GM10266 (cell line): ENCODE data around the gene NKAIN2.
"Not testable (repeated sequence)": the region's sequence is repeated elsewhere in the genome, so short reads cannot be mapped to it uniquely, and the experiment has no call there.

ENCODE experiments used
- DNase-seq: peaks from one replicate; pipeline ENCODE4 v3.0.0; 2012; ENCODE audit errors: extremely low spot score
- CTCF ChIP-seq: IDR thresholded peaks from 2 replicates; pipeline ENCODE4 v1.5.1; 2012; ENCODE audit warnings: mild to moderate bottlenecking, low read depth; ENCODE audit not compliant: control insufficient read depth, insufficient read depth; ENCODE audit errors: missing control alignments

Gene NKAIN2

GRCh38 chr6:123980311-123980710 is 176.6 kb downstream of the NKAIN2 start:
- no peak for DNase-seq
- TF ChIP-seq CTCF: no peak

- DNase-seq: no peak
- TF ChIP-seq CTCF: no peak
These were observed 183.3 kb downstream of the NKAIN2 start for GRCh38 chr6:123986938-123987337.

GRCh38 chr6:123989918-123990317 is 186.3 kb downstream of the NKAIN2 start:
- not testable (repeated sequence) for DNase-seq

GRCh38 chr6:123990376-123990775 is 186.7 kb downstream of the NKAIN2 start:
- no peak for TF ChIP-seq CTCF
- no peak for DNase-seq

- DNase-seq: no peak
- no peak for TF ChIP-seq CTCF
These were observed 190.5 kb downstream of the NKAIN2 start for GRCh38 chr6:123994168-123994567.

GRCh38 chr6:123994891-123995635 is 191.4 kb downstream of the NKAIN2 start:
- no peak for TF ChIP-seq CTCF
- no peak for DNase-seq

GRCh38 chr6:123997223-123997622 is 193.6 kb downstream of the NKAIN2 start:
- no peak for DNase-seq
- TF ChIP-seq CTCF: no peak
